Thyroid gland (tissue), 4 donors: Measurements from ENCODE around the gene EVI5L. TPM values are rescaled to one million over a fixed set of nuclear protein-coding genes. Genes with fewer than 3 reads are reported as not detected.
A peak's percentile ranks its signal among the peaks of the same experiment; 100 is the strongest.
"Not testable (repeated sequence)": the region's sequence is repeated elsewhere in the genome, so short reads cannot be mapped to it uniquely, and the experiment has no call there.

Experiments
- DNase-seq, 2 donors: peaks; one replicate each; pipeline ENCODE4 v3.0.0-alpha.2; 2019
- H3K27ac ChIP-seq, 3 donors: fragments of 200-600 bp; sonication (generic); 1 replicate in 2 of 3; 2 replicates in 1 of 3; pipeline ENCODE4 v1.5.1; 2016 to 2019; ENCODE audit warnings: mild to moderate bottlenecking in 1 of 3, moderate library complexity in 1 of 3
- H3K27me3 ChIP-seq: fragments of 200-600 bp; sonication (generic); one replicate; pipeline ENCODE4 v1.5.1; 2019
- H3K36me3 ChIP-seq, 2 donors: fragments of 200-600 bp; sonication (generic); one replicate each; pipeline ENCODE4 v1.5.1; 2016 to 2019
- H3K4me1 ChIP-seq, 2 donors: fragments of 200-600 bp; sonication (generic); one replicate each; pipeline ENCODE4 v1.5.1; 2017 to 2019
- H3K4me3 ChIP-seq, 3 donors: fragments of 200-600 bp; sonication (generic); replicated peaks in 1 of 3; 1 replicate in 2 of 3; 2 replicates in 1 of 3; pipeline ENCODE4 v1.5.1; 2016; ENCODE audit warnings: mild to moderate bottlenecking in 1 of 3
- H3K9me3 ChIP-seq: fragments of 200-600 bp; sonication (generic); one replicate; pipeline ENCODE4 v1.5.1; 2017
- POLR2A ChIP-seq, 2 donors: fragments of 450-650 bp; IDR thresholded peaks; one replicate each; pipeline ENCODE4 v1.6.1; 2017; ENCODE audit warnings: antibody characterized with exemption in 2 of 2, mild to moderate bottlenecking in 2 of 2, moderate library complexity in 1 of 2
- WGBS, 2 donors: methylation state at CpG; one replicate each; pipeline ENCODE4 v1.1.5; 2017; 5-methylcytosine and 5-hydroxymethylcytosine counted together
- intact Hi-C: fragments of 100-400 bp; cut with DNase I; formaldehyde crosslinking; loops from one replicate; pipeline ENCODE4 v1.15.1; 2023
- total RNA-seq, 4 donors: library from RNA; depleted of rRNA; stranded (reverse); fragments of >200 nt; gene quantifications; one replicate each; pipeline ENCODE4 v1.2.3, GENCODE V29; 2016
- TF ChIP-seq, protein P1 (sequence below), 6 experiments: fragments of 200-600 bp in 3 of 6; fragments of 450-650 bp in 3 of 6; sonication (generic) in 3 of 6; IDR thresholded peaks; one replicate each; pipeline ENCODE4 v1.5.1; 2016 to 2019; ENCODE audit warnings: antibody characterized with exemption in 6 of 6, mild to moderate bottlenecking in 2 of 6, inconsistent platforms in 1 of 6, moderate library complexity in 1 of 6

EVI5L gene
- total RNA-seq, 4 donors from 2014 or later, result 9.8 to 29.3 (median 21.8) TPM

DNA sequence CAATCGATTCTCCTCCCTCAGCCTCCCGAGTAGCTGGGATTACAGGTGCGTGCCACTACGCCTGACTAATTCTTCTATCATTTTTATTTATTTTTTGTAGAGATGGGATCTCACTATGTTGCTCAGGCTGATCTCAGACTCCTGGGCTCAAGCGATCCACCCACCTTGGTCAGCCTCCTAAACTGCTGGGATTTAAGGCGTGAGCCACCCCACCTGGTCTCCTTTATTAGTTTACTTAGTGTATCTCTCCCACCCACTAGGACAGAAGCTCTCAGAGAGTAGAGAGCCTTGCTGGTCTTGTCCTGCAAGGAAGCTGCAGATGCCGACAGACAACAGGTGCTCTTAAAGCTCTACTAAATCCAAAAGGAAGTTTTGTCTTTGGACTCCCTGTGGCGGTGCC, 55.8 kb downstream of the EVI5L start:
- no peak overlapping the region for H3K27ac ChIP-seq
- no peak for DNase-seq
- no peaks in the 10 kb centered on the region for H3K36me3 ChIP-seq
- 87 to 90% methylated on average over 8 of the region's 8 CpGs for WGBS, 2 donors
- H3K4me1 ChIP-seq, result peaks cover 5 to 10% of the 10 kb centered on the region in 2 donors
- no peak for TF ChIP-seq POLR2A (IDR thresholded peaks at IDR 0.05)
- TF ChIP-seq, protein P1, sequence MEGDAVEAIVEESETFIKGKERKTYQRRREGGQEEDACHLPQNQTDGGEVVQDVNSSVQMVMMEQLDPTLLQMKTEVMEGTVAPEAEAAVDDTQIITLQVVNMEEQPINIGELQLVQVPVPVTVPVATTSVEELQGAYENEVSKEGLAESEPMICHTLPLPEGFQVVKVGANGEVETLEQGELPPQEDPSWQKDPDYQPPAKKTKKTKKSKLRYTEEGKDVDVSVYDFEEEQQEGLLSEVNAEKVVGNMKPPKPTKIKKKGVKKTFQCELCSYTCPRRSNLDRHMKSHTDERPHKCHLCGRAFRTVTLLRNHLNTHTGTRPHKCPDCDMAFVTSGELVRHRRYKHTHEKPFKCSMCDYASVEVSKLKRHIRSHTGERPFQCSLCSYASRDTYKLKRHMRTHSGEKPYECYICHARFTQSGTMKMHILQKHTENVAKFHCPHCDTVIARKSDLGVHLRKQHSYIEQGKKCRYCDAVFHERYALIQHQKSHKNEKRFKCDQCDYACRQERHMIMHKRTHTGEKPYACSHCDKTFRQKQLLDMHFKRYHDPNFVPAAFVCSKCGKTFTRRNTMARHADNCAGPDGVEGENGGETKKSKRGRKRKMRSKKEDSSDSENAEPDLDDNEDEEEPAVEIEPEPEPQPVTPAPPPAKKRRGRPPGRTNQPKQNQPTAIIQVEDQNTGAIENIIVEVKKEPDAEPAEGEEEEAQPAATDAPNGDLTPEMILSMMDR (IDR thresholded peaks at IDR 0.05), result no peak
- H3K27me3 ChIP-seq, result no peaks in the 10 kb centered on the region
- H3K9me3 ChIP-seq, result no peaks in the 10 kb centered on the region
- intact Hi-C loops, result no loop called here
- no peak overlapping the region for H3K4me3 ChIP-seq

DNA sequence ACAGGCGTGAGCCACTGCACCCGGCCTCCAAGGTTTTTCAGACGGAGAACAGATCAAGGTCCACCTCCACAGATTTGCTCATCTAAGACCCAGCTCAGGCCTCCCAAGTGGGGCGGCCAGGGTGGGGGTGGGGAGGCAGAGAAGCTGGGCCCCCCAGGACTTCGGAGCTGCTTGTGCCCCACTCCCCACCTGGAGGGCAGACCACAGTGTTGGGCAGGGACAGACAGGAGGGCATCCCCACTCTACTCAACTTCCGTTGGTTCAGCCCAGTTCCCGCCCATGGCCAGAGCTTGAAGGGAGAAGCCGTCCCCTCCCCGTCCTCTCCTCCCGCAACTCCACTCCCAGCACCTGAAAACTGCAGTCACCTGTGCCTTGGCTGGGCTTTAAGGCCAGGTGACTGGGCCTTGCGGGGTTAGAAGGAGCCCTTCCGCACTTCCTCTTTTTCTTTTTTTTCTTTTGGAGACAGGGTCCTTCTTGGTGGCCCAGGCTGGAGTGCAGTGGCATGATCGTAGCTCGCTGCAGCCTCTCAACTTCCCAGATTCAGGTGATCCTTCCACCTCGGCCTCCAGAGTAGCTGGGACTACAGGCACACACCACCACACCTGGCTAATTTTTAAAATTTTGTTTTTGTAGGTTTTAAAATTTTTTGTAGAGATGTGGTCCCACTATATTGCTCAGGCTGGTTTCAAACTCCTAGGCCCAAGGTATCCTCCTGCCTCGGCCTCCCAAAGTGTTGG, 57.6 kb downstream of the EVI5L start:
- H3K9me3 ChIP-seq, result no peaks in the 10 kb centered on the region
- 86 to 92% methylated on average over 16 of the region's 16 CpGs for WGBS, 2 donors
- TF ChIP-seq POLR2A (IDR thresholded peaks at IDR 0.05), result no peak
- TF ChIP-seq, protein P1 (IDR thresholded peaks at IDR 0.05), result no peak
- no peak overlapping the region for H3K27ac ChIP-seq
- H3K4me1 ChIP-seq, result peaks cover 5 to 10% of the 10 kb centered on the region in 2 donors
- H3K27me3 ChIP-seq, result no peaks in the 10 kb centered on the region
- H3K4me3 ChIP-seq, result no peak overlapping the region
- no peaks in the 10 kb centered on the region for H3K36me3 ChIP-seq
- intact Hi-C loops, result no loop called here
- DNase-seq, result no peak

DNA sequence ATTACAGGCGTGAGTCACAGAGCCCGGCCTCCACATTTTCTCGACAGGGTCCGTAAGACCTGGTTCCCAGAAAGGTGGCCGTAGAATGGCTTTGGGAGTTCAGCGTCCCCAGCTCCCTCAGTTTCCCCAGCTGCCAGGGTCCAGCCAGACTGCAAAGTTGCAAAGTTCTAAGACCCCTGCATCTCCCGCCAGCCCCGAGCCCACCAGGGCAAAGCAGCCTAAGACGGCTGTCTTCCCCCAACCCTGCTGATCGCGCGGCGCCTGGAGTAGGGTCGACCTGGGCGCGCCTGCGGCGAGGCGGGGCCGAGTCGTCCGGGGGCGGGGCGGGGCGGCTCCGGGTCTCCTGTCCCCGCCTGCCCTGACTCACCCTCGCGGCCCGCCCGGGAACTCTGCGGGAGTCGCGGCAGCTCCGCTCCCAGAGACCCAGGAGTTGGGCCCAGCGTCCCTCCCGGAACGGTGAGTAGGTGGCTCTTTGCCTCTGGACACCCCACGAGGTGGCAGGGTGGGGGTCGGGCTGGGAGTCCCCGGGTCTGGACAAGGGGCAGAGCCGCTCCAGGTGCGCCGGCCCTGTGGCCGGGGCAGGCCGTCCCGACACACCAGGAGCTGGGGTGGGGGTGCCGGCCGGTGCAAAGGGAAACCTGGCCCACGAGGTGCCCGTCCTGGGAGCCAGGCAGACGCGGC, 58.3 kb downstream of the EVI5L start, which contains the start of gene LRRC8E:
Gene LRRC8E (plus strand): TSS at position 366 of the 681 bp plus-strand sequence. CDS start 7,094 bp downstream, outside the sequence.
- intact Hi-C loops, result no loop called here
- peak in 1 of 2 donors; percentile 7 for TF ChIP-seq POLR2A (IDR thresholded peaks at IDR 0.05)
- TF ChIP-seq, protein P1 (IDR thresholded peaks at IDR 0.05), result no peak
- H3K9me3 ChIP-seq, result no peaks in the 10 kb centered on the region
- H3K4me3 ChIP-seq, result peak within 1 kb of the TSS in 1 of 3 donors; percentile 36
- H3K27me3 ChIP-seq, result no peaks in the 10 kb centered on the region
- WGBS, 2 donors, result 29 to 55% methylated on average over 8 to 16 of the region's 53 CpGs
- DNase-seq, result peak; percentile 74 to 78
- H3K27ac ChIP-seq, result peak within 1 kb of the TSS in 1 of 3 donors; percentile 24
- no peaks in the 10 kb centered on the region for H3K36me3 ChIP-seq
- peaks cover 5 to 10% of the 10 kb centered on the region in 2 donors for H3K4me1 ChIP-seq

DNA sequence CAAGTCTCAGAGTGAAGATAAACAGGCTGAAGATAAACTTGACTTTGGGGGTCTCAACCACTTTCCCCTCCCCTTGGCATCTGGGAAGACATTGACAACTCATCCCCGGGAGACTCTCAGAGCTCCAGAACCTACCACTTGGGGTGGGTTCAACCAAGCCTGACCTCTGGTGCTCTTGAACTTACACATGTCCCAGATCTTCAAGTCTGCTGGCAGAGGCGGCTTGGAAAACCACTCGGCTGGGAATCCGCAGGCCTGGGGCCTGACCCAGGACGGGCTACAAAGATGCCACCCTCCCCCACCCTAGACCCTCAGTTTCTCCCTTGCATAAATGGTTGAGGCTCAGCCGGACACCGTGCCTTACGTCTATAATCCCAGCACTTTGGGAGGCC, 58.8 kb downstream of the EVI5L start:
- Histone ChIP-seq H3K36me3 (no peaks in the 10 kb centered on the region), H3K9me3 (no peaks in the 10 kb centered on the region), H3K27me3 (no peaks in the 10 kb centered on the region), H3K4me3 (peak overlapping the region in 1 of 3 donors; percentile 36), H3K4me1 (peaks cover 5 to 10% of the 10 kb centered on the region in 2 donors), H3K27ac (peak overlapping the region in 1 of 3 donors; percentile 24)
- peak; percentile 27 to 55 for DNase-seq
- 72 to 83% methylated on average over 3 to 8 of the region's 8 CpGs for WGBS, 2 donors
- TF ChIP-seq, protein P1 (IDR thresholded peaks at IDR 0.05), result no peak
- no peak for TF ChIP-seq POLR2A (IDR thresholded peaks at IDR 0.05)
- intact Hi-C loops, result no loop called here

DNA sequence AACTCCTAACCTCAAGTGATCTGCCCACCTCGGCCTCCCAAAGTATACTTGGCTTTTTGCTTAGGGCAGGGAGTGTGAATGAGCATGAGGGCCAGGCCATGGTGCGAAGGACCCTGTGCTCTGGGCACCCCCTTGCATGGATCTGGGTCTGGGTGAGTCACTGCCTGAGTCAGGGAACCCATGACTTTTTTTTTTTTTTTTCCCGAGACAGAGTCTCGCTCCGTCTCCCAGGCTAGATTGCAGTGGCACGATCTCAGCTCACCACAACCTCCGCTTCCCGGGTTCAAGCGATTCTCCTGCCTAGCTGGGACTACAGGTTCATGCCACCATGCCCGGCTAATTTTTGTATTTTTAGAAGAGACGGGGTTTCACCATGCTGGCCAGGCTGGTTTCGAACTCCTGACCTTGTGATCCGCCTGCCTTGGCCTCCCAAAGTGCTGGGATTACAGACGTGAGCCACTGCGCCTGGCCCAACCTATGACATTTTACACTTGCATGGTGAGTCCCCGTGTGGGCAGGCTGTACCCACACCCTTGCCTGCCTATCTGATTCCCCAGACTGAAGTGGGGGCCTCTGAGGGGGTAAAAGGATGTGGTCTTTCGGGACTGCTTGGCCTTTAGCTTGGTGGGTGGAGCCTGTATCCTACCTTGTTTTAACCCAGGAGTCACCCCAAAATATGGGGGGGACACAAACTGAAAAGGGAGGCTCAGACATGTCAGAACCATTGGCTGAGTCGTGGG, 63.5 kb downstream of the EVI5L start:
- H3K4me1 ChIP-seq, H3K4me3 ChIP-seq, H3K27me3 ChIP-seq, H3K27ac ChIP-seq, H3K36me3 ChIP-seq, intact Hi-C loops, DNase-seq, H3K9me3 ChIP-seq: not testable (repeated sequence)
- 89 to 92% methylated on average over 18 of the region's 18 CpGs for WGBS, 2 donors
